NCI-H1694 (cell line): ENCODE results near the gene GRM4.
"Not testable (repeated sequence)": the region's sequence is repeated elsewhere in the genome, so short reads cannot be mapped to it uniquely, and the experiment has no call there.

Source experiments
- DNase-seq: peaks from one replicate; lab custom pipeline; 2025; lab: John Stamatoyannopoulos, UW

GRM4 gene

DNA sequence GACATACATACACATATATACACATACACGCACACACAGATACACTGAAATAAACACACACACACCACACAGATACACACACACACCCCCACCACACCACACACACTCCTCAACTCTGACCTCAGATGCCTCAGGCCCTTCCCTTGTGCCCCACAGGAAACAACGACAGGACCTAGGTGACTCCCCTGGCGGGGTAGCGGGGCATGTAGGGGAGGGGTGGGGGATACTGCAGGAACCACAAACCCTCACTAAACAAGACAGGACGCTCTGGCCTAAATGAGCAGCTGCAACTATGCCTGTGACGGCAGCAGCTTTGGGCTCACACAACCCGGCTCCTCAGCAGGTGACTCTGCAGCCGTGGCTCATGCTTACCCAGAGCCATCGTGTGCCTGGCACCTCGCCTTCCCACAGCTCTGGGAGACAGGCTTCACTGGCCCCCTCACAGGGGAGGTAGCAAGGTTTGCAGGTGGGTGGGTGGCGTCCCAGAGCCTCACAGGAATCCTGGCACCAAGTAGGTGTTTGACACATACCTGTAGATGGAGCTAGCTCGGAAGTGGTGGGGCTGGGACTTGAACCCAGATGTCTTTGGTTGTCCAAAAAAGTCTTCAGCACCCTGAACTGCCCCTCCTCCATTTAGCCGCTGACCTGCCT is 100.8 kb downstream of the GRM4 start:
- DNase-seq = no peak

DNA sequence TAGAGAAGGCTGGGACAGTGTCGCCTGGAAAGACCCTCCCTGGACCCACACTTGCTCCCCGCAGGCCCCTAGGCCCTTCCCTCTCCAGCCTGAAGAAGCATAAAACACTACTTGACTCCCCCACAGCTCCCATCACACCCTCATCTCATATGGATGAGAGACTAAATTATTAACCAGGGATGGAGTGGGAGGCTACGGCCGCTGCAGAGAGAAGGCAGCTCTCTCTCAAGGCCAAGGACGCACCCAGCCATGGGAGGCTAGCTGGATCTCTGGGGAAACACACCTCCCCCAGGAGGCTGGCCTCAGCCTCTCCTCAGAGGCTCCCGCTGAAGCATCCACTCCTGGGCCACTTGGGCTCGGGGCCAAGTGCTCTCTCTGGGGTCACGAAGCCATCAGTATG is 102.5 kb downstream of the GRM4 start:
- no peak for DNase-seq

DNA sequence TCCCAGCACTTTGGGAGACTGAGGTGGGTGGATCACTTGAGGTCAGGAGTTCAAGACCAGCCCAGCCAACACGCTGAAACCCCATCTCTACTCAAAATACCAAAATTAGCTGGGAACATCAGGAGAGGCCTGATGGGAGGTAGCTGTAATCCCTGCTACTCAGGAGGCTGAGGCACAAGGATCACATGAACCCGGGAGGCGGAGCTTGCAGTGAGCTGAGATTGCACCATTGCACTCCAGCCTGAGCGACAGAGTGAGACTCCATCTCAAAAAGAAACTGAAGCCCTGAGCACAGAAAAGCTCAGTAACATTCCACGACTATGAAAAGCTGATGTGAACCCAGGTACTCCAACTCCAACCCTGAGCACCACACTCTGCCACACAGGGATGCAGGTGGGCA is 103.9 kb downstream of the GRM4 start:
- DNase-seq = not testable (repeated sequence)

DNA sequence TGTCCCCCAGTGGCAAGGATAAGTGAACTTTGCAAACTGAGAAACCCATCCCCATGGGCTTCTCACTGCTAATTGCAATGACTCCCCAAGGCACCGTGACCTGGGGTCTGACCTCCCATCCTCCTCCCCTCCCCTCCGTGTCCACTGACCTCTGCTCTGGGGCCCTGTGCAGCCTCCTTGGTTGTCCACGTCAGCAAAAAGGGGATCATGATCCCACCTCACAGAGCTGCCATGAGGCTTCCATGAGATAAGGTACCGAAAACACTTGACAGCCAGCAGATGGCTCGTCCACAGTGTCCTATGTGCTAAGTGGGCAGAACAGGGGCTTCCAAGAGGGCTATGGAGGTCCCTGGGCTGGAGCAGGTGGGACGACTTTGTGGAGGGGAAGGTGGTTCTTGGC is 104.5 kb downstream of the GRM4 start:
- DNase-seq = no peak

DNA sequence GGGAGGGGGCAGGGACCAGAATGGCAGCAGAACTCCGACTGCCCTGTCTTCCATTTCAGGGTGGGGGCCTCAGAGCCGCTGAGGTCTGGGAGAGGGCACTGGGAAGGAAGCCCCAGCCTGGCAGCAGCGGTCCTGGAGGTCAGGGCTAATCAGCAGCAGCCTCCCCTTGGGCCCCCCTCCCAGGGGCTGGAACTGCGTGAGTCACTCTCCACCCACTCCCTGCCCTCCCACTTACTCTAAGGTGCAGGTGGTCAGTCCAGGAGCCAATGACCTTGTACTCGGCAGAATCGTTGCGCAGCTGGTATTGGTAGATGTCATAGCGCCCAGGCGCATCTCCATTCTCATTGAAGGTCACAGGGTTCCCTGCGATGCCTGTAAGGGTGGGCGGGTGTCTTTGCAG is 105.9 kb downstream of the GRM4 start:
- DNase-seq = no peak

DNA sequence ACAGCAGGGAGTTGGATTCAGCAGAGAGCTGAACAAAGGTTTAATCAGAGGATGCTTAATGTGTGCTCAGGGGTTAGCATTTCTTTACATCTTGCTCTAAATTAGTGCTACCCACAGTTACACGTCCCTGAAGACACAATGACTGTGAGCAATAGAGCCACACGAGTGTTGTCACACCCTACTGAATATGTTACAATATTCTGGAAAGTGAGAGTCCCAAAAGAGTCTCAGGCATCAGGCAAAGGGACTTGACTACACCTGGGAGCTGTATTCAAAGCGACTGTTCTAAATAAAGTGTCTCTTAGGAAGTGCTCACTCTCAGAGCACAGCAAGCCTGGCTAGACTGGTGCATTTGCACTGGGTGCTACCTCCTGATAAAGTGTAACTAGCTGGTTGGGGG is 108.7 kb downstream of the GRM4 start:
- DNase-seq = no peak

DNA sequence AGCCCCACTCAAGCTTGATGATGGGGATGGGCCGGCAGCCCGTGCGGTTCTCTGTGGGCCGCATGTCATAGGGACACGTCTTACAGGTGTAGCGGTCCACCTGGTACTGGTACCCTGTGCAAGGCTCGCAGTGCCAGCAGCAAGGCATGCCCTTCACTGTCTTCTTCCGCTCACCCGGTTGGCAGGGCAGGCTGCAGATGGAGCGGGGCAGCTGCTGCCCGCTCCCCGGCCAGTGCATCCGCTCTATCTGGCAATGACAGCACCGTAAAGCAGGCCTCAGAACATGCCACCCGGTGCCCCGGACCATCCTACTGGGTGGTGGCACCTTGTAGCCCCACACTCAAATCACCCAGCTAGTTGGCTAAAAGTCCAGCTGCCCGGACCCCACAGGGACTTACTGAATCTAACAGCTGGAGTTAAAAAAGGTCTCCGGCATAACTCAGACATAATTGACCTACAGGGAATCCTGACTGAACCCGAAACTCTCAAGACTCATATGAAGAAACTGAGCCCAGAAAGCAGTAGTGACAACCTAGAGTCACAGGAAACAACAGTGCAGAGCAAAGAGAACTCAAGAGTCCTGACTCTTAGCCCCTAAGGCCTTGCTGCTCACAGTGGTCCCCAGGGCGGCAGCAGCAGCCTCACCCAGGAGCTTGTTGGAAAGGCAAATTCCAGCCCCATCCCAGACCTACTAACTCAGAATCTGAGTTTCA is 109.4 kb downstream of the GRM4 start:
- DNase-seq = no peak

DNA sequence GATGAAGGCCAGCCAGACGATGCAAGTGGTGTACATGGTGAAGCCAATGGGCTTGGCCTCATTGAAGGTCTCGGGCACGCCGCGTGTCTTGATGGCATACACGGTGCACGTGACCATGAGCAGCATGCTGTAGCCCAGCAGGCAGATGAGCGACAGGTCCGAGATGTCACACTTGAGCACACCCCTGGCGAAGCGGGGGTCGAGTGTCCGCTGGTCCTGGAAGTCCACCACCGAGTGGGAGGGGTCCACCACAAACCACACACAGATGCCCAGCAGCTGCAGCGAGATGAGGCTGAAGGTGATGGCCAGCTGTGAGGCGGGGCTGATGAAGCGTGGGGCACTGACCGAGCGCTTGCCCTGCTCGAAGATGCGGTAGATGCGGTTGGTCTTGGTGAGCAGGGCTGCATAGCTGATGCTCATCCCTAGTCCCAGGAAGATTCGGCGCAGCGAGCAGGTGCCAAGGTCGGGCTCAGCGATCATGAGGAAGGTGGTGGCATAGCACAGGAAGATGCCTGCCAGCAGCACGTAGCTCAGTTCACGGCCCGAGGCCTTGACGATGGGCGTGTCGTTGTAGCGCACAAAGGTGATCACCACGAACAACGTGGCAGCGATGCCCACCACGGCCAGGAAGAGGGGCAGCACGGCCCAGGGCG is 110.1 kb downstream of the GRM4 start:
- DNase-seq = no peak

DNA sequence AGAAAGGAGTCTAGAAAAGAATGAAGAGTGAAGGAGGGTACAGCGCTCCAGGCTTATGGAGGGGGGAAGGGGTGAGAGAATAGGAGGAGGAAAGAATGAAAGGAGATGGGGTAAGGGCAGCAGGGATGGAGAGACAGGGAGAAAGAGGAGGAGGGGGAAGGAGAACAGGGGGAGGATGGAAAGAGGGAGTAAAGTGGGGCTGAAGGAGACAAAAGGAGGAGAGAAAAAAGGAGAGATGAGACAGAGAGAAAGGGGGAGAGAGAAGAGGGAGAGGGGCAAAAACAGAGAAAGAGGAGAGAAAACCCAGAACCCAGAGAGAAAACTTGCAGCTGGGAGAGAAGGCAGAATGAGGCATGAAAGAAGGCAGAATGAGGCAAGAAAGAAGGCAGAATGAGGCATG is 110.7 kb downstream of the GRM4 start:
- DNase-seq = no peak

DNA sequence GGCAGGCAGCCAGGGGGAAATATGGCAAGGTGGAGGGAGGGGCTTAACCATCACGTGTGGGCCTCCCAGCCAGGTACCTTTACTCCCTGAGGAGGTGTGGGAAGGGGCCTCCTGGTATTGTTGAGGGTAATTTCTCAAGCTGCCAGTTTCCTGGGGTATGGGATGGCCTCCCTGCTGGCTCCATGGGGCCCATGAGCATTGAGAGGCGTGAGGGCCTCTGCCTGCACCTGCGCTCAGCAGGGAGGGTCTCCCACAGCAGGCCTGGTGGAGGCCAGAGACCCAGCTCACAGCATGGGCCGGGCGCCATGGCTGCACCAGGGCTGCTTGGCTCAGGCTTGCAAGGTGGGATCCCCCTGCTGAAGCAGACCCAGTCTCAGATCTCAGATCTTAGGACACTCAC is 113.0 kb downstream of the GRM4 start:
- DNase-seq = no peak

DNA sequence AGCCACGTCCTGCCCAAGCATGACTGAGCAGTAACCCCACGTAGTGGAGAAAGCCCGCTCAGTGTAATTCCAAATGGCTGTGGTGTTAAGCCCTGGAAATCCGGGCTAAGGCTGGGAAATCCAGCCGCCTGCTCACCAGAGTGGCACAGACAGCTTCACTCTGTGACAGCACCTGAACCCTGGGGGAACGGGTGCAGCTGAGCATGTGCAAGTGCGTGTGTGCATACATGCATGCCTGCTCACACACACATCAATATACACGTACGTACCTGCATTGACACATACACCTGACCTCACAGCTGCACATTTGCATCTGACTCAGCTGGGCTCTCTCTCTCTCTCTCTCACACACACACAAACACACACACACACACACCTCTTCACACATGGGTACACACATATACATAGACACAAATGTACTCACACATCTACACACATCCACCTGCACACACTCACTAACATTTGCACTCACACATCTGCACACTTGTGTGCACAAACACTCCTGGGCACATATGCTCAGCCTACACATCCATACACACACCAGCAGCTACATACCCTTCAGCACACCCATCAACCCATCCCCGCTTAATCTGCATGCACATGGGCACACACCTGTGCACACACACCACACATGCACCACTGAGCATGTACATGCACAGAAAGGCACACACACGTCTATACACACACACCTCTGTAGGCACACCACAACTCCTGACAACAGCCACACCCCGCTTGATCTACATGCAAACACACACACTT is 114.1 kb downstream of the GRM4 start:
- DNase-seq = no peak

DNA sequence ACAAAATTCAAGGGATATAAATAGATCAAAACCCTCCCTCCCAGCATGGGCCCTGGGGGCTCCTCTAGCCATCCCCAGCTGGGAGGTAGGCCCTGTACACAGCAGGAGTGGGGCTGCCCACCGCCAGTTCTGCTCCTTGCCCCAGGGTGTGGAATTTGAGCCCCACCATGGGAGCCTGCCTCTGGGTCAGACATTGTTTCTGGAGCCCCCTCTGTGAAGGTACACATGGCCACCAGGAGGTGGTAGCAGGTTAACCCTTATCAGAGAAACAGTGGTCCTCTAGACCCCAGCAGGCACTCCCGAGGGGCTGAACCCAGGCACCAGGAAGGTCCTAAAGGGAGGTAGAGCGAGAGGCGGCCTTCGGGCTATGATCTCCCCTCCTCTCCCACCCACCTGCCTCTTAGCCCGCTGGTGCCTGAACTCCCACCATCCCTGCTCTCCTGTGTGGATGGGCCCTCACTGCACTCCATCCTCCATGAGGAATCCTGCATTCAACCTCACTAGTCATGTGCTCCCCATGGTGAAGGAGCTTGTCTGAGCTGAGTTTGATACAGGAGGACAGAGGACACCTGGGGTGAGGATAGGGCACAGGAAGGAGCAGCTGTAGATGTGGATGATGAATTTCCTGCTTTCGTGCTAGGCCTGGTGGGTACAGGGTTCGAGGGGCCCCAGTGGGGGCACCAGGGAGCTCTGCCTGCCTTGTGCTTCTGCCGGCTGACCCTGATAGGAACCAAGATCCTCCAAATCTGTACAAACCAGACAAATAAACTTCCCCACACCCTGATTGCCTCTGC is 114.9 kb downstream of the GRM4 start:
- DNase-seq = no peak

DNA sequence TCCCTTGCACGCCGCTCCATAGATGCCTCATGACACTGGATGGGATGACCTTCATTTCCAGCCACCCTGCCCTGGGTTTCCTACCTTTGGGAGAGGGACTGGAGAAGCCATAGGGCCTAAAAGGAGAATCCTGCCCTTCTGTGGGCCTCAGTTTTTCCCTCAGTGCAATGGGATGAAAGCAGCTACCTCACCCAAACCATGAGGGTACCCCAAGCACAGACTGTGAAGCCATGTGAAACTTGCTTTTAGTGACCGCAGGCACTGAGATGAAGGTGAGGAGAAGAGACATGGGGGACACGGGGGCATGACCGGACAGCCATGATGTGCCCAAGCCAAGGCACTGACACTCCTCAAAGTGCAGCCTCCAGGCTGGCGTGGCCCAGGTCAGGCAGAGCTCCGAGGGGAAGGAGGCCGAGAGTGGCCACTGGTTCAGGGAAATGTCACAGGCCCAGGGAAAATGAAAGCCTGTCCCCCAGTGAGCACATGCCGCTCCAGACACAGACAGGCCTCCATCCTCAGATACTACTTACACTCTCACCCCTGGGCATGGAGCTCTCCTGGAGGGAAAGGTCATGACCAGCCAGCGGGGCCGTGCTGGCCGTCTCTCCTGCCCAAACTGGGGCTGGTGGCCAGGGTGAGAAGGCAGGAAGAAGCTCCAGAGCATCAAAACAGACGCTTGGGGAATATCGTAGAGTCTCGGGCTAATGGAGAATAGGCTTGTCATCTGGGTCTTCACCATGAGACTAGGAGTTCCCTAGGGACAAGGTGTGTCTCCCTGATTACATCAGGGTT is 116.2 kb downstream of the GRM4 start:
- DNase-seq = no peak

DNA sequence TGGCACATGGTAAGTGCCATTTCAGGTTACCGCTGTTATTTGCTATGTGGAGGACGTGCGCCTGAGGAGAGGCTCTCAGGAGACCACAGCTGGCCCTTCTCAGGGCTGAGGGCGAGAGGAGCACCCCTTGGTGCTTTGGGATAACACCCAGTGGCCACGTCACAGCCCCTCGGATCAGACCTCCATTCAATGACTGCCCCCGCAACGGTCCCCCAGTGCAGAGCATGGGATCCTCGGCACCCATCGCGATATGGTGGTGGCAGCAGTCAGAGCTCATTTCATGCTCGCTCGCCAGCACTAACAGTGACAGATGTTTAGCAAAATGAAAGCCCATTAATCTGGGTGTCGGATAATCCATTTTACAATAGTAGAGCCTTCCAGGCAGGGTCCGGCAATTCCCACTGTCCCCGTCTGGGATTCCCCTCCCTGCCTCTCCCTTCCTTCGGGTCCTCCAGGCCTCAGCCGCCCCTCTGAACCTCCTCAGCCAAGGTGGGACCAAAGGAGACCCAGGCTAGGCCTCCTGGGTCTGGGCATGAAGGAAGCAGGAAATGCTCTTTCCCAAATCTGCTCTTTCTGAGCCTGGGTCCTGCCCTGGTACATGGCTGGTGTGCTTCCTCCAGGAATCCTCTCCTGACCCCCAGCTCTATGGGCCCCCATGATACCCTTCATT is 117.1 kb downstream of the GRM4 start:
- DNase-seq = peak; percentile 12

DNA sequence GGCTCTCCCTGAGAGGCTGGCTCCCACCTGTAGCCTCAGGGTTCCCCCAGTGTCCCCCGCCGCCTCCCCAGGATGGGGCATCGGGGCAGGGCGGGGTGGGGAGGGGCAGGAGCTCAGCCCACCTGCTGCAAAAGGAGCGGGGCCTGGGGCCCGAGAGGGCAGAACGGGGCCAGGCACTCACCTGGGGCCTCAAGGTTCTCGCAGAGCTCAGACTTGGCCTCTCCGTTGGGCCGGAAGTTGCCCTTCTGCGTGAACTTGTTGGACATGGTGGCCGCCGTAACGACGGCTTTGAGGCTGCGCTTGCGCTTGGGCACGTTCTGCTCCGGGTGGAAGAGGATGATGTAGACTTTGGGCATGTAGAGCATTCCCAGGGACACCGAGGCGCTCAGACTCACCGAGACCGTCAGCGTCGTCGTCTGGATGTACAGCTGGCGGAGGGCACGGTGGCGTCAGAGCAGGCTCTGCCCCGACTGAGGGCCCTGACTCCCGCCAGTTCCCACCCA is 117.9 kb downstream of the GRM4 start:
- no peak for DNase-seq

DNA sequence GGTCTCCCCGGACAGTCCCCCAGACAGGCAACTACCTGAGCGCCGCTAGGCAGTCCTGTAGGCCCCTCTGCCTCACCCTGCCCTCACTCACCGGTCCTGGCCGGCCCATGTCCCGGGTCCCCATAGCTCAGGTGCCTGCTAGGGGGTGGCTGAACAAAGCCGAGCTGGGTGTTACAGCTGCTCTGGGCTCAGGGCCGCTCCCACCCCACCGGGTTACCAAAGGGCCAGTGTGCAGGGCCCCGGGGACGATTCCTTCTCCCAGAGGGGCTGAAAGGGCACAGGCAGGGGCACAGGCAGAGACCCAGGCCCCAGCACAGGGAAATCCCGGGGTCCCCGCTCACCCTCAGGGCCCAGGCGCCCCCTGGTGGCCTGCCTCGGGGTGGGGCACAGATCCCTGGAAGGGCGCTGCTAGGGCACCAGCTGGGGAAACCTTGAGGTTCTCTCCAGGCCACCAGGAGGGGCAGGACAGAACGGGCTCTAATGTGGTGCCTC is 118.4 kb downstream of the GRM4 start:
- peak; percentile 33 for DNase-seq

DNA sequence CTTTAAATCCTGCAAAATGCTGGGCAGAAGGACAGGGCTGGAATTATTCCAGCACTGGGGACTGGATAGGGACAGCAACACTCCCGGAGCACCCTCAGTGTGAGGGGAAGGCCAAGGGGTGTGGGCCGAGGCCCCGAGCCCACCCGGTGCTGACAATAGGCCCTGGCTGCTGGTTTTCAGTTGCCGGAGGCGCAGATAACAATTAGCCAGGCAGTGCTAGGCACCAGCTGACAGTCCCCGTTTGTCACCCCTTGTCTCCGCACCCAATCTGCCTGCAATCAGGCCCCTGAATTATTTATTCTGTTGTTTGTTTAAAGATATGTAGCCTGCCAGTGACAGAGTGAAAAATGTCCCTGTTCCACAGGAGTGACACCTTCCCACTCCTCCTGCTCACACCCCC is 120.0 kb downstream of the GRM4 start:
- peak; percentile 5 for DNase-seq

DNA sequence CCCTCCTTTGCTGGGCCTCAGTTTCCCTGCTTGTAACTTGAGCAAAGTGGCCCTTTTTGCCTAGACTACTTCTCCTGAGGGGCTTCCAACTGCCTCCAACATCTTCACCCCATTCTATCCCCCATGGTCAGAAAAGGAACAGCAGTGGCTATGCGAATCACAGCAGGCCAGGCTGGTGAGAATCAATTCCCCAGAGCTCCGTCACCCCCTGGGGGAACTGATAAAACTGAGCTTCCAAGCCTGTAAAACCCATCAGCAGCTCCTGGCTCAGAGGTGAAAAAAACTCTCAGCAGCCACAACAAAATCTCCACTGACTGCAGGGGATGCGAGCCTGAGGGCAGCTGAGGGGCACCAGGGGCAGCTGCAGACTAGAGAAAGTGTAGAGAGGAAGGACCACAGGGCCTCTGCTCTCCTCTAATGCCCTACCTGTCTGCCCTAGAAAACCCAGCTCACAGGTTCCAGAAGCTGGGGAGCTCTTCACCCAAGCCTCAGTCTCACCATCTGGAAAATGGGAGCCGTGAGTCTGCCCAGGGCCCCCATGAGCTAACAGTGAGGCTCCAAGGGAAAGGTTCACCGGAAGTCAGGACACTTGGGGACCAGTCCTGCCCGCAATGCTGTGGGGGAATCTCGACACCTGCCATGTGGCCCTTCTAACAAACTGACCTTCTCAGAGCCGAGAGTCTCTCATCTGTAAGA is 120.6 kb downstream of the GRM4 start:
- no peak for DNase-seq

DNA sequence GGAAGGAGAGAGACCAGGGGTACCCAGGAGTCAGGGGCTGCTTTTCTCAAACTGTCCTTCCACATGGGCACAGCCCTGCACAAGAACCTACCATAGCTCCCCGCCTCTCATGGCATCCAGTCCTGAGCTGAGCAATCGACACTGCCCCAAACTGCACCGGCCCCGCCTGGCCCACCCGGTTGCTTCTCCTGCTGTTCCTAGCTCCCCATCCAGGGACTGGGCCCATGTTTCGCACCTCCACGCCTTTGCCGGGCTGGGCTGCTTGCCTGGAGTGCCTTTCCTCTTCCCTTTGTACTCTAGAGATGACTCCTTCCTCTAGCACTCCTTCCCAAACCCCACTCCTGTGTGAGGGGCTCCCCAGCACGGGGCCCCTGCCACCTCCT is 123.0 kb downstream of the GRM4 start:
- no peak for DNase-seq
